Measurements from ENCODE around the gene FPGT. TPM values are rescaled to one million over a fixed set of nuclear protein-coding genes. Genes with fewer than 3 reads are reported as not detected.

FPGT gene
- total and polyA plus RNA-seq, 9 of the 15 experiments (the other 6 are each of a cell fraction or from before 2014, with no cell fraction given) = 11.6 to 24.3 (median 22.5) TPM

- TF ChIP-seq FUS (optimal IDR thresholded peaks at IDR 0.05; ENCODE audit: low read depth, low read length) (no peak), ZKSCAN1 (IDR thresholded peaks at IDR 0.05; ENCODE audit: low read depth, low read length) (no peak), GABPB1 (CRISPR knock-in tag; IDR thresholded peaks at IDR 0.05) (no peak), SAFB (IDR thresholded peaks at IDR 0.05; ENCODE audit: borderline replicate concordance, low read depth, low read length) (no peak), IRF2 (CRISPR knock-in tag; IDR thresholded peaks at IDR 0.05) (no peak), SOX6 (IDR thresholded peaks at IDR 0.05) (no peak), TCFL5 (CRISPR knock-in tag; conservative IDR thresholded peaks at IDR 0.05) (no peak), MECOM (CRISPR knock-in tag; IDR thresholded peaks at IDR 0.05) (no peak), BRD4 (IDR thresholded peaks at IDR 0.05) (no peak), MAX (CRISPR knock-in tag; IDR thresholded peaks at IDR 0.05) (peak; percentile 59), RAD51 (IDR thresholded peaks at IDR 0.05; ENCODE audit: borderline replicate concordance, low read depth) (no peak), KHSRP (IDR thresholded peaks at IDR 0.05) (no peak), YBX1 (IDR thresholded peaks at IDR 0.05) (no peak), GTF2B (IDR thresholded peaks at IDR 0.05; ENCODE audit: extremely low read depth, insufficient read length) (no peak), CHD1 (IDR thresholded peaks at IDR 0.05; ENCODE audit: low read length) (no peak), PRPF4 (IDR thresholded peaks at IDR 0.05; ENCODE audit: insufficient read depth, low read depth, low read length, poor library complexity, severe bottlenecking) (no peak), SRSF9 (IDR thresholded peaks at IDR 0.05; ENCODE audit: borderline replicate concordance, low read depth, low read length) (no peak), GATAD2A (IDR thresholded peaks at IDR 0.05) (no peak), CGGBP1 (CRISPR knock-in tag; IDR thresholded peaks at IDR 0.05) (no peak), RUNX1 (IDR thresholded peaks at IDR 0.05; ENCODE audit: low read depth) (no peak), NFRKB (IDR thresholded peaks at IDR 0.05; ENCODE audit: low read depth) (no peak), VEZF1 (CRISPR knock-in tag; IDR thresholded peaks at IDR 0.05) (peak; percentile 72), ELK1 (CRISPR knock-in tag; IDR thresholded peaks at IDR 0.05) (no peak), CTCFL (IDR thresholded peaks at IDR 0.05; ENCODE audit: borderline replicate concordance, insufficient read depth, low read depth, low read length, poor library complexity, severe bottlenecking) (no peak)
These were observed at the start of gene FPGT, which contains the start of gene LRRIQ3 (continued) for GRCh38 chr1:74197657-74198552.

All from K562 (cell line).